ENCODE data around the gene KCNK16.

GRCh38 chr6:39295611-39296011 lies 26.9 kb downstream of the KCNK16 start:
- TF ChIP-seq CTCF (conservative IDR thresholded peaks at IDR 0.05; ENCODE audit: low read length) = no peak
- no peak for TF ChIP-seq EZH2phosphoT487 (IDR thresholded peaks at IDR 0.05; ENCODE audit: borderline replicate concordance)

Measured in Loucy (cell line).